HL-60 (cell line): ENCODE measurements around the gene TBC1D9B.

Source experiments
- TF ChIP-seq, protein P1 (sequence below): IDR thresholded peaks from one replicate; pipeline ENCODE4 v1.5.1; 2011; ENCODE audit warnings: low read length, control low read depth, inconsistent platforms; ENCODE audit not compliant: insufficient read depth
- TF ChIP-seq, protein P2 (sequence below): IDR thresholded peaks from 2 replicates; pipeline ENCODE4 v1.6.1; 2012; ENCODE audit warnings: low read depth; ENCODE audit not compliant: insufficient replicate concordance

DNA sequence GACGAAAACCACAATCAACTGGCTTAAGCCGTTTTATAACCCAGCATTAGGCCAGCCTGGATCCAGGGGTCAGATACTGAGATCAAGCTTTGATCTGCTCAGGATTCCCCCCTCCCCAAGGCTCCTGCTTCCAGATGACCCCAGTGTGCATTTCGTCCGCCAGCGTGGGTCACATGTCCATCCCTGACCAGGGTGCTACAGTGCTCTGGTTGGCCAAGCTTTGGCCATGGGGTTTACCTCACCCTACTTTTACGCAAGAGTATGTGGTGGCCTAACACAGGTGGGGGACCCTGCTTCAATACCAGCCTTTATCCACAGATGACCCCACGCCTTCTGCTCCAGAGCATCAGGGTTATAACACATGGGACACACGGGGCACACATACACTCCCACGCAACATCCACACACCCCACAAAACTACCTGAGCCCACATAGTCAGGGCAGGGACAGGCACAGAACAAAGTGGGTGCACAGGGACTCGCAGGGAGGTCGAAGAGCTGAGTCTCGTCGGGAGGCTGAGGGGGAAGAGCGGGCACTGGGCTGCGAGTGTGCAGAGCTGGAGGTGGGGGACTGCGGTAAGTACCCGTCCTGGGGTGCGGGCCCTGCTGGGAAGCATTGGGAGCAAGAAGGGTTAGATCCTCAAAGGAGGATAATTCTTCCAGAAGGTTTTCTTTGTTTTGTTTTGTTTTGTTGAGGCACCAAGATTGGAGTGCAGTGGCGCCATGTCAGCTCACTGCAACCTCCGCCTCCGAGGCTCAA lies 92.0 kb downstream of the TBC1D9B start:
- TF ChIP-seq, protein P1, sequence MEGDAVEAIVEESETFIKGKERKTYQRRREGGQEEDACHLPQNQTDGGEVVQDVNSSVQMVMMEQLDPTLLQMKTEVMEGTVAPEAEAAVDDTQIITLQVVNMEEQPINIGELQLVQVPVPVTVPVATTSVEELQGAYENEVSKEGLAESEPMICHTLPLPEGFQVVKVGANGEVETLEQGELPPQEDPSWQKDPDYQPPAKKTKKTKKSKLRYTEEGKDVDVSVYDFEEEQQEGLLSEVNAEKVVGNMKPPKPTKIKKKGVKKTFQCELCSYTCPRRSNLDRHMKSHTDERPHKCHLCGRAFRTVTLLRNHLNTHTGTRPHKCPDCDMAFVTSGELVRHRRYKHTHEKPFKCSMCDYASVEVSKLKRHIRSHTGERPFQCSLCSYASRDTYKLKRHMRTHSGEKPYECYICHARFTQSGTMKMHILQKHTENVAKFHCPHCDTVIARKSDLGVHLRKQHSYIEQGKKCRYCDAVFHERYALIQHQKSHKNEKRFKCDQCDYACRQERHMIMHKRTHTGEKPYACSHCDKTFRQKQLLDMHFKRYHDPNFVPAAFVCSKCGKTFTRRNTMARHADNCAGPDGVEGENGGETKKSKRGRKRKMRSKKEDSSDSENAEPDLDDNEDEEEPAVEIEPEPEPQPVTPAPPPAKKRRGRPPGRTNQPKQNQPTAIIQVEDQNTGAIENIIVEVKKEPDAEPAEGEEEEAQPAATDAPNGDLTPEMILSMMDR: no peak
- TF ChIP-seq, protein P2, sequence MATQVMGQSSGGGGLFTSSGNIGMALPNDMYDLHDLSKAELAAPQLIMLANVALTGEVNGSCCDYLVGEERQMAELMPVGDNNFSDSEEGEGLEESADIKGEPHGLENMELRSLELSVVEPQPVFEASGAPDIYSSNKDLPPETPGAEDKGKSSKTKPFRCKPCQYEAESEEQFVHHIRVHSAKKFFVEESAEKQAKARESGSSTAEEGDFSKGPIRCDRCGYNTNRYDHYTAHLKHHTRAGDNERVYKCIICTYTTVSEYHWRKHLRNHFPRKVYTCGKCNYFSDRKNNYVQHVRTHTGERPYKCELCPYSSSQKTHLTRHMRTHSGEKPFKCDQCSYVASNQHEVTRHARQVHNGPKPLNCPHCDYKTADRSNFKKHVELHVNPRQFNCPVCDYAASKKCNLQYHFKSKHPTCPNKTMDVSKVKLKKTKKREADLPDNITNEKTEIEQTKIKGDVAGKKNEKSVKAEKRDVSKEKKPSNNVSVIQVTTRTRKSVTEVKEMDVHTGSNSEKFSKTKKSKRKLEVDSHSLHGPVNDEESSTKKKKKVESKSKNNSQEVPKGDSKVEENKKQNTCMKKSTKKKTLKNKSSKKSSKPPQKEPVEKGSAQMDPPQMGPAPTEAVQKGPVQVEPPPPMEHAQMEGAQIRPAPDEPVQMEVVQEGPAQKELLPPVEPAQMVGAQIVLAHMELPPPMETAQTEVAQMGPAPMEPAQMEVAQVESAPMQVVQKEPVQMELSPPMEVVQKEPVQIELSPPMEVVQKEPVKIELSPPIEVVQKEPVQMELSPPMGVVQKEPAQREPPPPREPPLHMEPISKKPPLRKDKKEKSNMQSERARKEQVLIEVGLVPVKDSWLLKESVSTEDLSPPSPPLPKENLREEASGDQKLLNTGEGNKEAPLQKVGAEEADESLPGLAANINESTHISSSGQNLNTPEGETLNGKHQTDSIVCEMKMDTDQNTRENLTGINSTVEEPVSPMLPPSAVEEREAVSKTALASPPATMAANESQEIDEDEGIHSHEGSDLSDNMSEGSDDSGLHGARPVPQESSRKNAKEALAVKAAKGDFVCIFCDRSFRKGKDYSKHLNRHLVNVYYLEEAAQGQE: no peak
